GM19238 (cell line): ENCODE results near the gene PPP2R5E.
A peak's percentile ranks its signal among the peaks of the same experiment; 100 is the strongest.
"Not testable (repeated sequence)": the region's sequence is repeated elsewhere in the genome, so short reads cannot be mapped to it uniquely, and the experiment has no call there.

ENCODE experiments used
- DNase-seq: peaks from one replicate; pipeline ENCODE4 v3.0.0; 2011; ENCODE audit warnings: low spot score; ENCODE audit not compliant: insufficient read length

The PPP2R5E gene

DNA sequence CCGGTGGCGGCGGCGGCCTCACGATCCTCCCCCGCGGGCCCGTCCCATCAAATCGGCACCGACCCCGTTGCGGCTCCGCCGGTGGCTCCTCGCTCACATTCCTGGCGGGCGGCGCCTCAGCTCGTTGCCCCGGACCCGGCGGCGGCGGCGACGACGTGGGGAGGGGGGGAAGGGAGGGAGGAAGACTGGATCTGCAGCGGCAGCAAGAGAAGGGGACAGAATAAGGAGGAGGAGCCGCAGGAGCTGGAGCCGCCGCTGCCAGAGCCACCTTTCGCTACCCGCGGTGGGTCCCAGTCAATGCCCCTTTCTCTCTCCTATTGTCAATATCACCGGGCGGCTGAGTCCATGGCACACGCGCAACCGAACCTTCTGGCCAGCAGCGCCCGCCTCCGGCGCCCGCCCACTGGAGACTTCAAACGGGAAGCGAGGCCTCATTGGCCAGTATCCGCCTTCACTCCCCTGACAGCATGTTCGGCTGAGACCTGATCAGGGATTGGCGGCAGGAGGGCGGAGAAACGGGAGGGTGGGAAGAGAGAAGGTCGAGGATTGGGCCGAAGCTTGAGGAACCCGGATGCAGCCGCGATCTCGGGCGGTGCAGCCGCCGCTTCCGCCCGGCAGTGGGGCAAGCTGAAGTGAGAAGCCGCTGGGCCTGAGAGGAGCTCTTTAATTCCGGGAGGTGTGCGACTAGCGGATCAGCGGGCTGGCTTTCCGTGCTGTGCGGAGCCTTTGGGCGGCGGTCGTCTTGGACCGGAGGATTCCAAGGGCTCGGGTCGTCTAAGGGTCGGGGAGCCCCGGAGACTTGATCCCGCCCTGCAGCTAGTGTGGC lies at the start of gene PPP2R5E:
Gene PPP2R5E, minus strand, starts transcription at position 378 of the 826 bp plus-strand sequence. CDS start 3,692 bp downstream, outside the sequence.
- DNase-seq, result peak; percentile 87

DNA sequence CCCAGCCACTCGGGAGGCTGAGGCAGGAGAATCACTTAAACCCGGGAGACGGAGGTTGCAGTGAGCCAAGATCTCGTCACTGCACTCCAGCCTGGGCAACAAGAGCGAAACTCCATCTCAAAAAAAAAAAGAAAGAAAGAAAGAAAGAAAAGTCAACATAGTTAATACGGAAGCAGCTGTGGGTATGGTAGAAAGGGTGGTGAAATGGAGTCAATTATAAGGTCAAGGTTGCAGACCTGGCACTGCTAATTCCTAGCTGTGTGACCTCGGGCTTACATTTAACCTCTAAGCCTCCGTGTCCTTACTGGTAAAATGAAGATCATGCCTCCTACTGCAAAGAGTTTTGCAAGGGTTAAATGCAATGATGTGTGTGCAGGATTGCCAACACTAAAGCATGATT lies 39.9 kb upstream of the PPP2R5E start:
- not testable (repeated sequence) for DNase-seq

GRCh38 chr14:63581491-63581890 lies 38.3 kb upstream of the PPP2R5E start:
- DNase-seq, result no peak

- DNase-seq, result no peak
Measured at GRCh38 chr14:63578300-63578699, 35.1 kb upstream of the PPP2R5E start.

DNA sequence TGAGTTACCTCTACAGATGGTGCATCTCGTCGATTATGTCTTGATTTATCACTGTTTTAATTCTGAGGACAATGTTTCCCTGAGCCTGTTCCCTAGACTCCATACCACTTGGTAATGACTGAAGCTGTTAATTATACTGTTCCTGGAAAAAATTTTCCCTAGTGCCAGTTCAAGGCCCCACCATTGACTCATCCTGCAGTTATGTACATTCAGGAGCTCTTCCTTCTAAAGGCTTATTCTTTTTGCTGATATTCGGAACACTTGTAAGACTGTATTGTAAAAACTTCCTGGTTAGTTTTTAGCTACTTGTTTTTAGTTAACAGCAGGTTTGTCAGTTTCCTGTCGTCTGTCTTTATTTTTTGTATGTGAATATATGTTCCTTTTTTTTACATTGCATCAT lies 30.4 kb upstream of the PPP2R5E start:
- no peak for DNase-seq

GRCh38 chr14:63565448-63565847 lies 22.3 kb upstream of the PPP2R5E start:
- no peak for DNase-seq

GRCh38 chr14:63564318-63564717 lies 21.1 kb upstream of the PPP2R5E start:
- DNase-seq, result no peak

DNA sequence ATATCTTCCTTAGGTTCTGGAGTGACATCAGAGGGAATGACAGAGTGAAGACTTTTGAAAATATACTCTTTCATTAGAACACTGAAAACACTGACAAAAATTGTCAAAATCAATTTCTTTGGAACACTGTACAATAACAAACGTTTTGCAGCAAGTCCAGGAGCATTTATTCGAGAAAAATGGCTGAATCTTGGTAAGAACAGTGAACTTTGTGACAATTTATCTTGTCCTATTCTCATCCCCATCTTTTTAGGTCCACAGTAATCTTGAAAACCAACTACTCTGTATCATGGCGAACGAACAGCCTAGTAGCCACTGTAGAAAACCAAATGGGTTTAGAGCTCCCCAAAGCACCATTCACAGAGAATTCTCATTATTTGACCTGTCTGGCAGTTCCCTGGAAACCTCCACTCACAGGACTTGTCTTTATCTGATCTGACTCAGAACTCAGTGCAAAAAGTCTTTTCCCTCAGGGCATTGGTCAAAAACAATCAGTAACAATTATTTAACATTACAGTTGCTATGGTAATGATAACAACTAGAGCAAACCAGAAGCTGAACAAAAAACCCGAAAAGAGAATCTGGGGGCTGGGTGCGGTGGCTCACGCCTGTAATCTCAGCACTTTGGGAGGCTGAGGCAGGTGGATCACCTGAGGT lies 20.3 kb upstream of the PPP2R5E start:
- no peak for DNase-seq

GRCh38 chr14:63562405-63562804 lies 19.2 kb upstream of the PPP2R5E start:
- DNase-seq, result no peak

DNA sequence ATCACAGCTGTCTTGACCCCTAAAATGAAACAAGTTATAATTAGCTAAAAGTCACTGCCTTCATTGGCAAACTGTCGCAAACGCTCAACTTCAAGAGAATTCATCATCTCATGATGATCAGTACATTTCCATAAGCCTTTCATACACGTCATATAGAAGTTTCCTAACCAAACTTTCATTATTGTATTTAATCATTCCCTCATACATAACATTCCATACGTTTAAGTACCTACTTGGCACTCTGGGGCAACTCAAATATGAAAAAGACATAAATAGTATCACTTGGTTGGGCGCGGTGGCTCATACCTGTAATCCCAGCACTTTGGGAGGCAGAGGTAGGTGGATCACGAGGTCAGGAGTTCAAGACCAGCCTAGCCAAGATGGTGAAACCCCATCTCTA lies 12.4 kb upstream of the PPP2R5E start:
- DNase-seq, result no peak

DNA sequence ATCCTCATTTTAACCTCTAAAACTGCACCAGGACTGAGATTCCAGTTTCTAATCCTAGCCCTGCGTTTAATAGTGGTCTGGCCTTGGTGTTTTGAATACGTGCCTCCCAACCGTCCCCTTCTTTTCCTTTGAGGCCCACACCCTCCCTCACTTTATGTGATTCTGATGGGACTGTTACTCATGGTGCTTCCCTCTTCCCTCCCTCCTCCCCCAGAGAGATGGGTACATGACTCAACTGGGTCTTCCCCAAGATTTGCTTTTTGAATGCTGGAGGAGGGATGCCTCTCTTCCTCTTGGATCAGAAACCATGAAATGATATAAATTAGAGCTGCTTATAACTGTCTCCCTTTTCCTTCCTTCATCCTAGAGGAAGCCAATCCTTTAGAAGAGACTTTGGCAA lies 8.2 kb upstream of the PPP2R5E start:
- no peak for DNase-seq

GRCh38 chr14:63547798-63548335 lies 4.7 kb upstream of the PPP2R5E start:
- no peak for DNase-seq

DNA sequence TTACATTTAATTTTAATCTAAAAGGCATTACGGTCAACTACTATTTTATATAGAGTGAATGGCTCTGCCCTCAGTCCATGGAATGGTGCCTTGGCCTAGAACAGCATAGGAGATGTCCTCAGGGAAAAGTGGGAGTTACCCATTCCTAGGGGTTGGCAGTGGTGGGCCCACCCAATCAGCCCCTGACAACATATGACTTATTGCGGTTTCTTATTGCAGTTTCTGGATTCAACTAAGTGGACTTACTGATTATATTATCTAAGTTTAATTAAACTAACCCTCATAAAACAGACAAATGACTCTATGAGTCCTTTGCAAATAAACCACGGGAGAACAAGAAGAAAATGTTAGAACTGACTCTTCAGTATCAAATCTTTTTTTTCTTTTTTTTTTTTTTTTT lies 2.3 kb upstream of the PPP2R5E start:
- no peak for DNase-seq

DNA sequence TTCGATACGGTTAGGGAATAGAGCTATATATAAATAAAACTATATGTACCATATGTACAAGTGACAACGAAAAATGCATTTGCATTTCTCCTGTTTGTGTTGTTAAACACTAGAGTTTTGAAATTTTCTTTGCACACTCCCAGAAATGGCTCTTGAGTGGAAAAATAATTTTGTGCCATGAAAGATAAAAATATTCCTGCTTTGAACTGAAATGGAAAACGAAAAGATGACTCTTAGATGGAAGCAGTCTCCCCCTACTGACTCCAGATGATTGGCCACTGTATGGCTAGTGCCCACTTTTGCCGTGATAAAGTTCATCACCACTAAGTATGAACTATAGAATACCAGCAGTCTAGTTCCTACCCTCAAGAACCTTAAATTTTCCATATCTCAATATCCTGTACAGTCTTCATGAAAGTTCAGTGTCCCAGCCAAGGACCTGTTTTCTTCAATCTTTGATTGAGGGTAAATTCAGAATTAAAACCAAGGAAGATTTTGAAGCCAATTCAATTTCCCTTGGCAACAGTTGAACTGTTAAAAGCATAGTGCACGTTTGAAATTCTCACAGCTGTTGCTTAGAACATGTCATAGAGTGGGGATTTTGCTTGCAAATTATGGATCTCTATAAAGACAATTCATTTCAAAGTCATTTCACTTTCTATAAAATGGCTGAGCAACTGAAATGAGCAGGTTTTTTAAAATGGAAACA lies 1.6 kb upstream of the PPP2R5E start:
- DNase-seq, result no peak

- DNase-seq, result no peak
Measured at GRCh38 chr14:63543826-63544406, 739 bp upstream of the PPP2R5E start.

DNA sequence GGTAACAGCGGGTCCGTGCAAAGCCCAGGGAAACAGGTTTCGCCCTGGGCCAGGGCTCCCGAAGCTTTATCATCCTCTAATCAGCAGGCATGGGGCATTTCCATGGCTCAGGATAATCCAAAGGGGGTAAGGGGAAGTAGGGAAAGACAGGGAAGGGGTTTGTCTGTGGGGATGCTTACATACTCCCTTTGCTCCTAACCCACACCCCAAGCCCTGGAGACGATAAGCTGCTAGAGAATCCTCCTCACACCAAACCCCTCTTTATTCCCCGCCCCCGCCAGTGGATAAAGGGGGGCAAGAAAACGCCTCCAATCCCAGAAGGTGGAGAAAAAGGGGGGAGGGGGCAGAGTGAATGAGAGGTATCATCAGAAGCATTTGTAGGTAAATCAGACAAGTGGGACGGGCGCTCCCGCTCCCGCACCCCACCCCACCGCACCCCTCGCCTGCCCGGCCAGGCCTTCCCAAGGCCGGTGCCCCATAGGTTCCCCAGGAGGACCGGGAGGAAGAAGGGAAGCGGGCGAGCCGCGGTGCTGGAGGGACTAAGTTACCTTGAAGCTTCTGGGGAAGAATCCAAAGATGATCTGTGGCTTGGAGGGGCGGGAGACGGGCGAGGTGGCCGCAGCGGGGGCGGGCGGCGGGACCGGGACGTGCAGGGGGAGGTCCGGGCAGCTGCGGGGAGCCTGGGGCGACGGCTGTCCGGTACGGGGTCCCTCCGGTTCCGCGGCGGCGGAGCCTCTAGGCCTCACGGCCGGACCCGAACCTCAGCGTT lies 762 bp downstream of the PPP2R5E start:
- DNase-seq, result no peak

DNA sequence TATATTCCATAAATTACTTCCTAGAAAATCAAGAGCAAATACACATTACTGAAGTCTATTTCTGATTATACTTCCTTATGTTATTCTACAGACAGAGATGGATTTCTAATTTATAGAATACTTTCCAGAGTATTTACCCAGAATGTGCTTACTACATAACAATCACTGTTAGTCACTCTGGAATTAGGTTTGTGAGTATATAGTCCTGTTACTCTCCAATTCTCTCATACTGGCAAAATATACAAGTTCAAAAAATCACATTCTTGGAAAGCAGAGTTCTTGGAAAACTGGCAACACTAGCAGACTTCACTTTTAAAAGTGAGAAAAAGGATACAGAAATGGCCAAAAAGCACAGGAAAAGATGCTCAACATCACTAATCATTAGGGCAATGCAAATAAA lies 7.3 kb downstream of the PPP2R5E start:
- DNase-seq, result no peak

DNA sequence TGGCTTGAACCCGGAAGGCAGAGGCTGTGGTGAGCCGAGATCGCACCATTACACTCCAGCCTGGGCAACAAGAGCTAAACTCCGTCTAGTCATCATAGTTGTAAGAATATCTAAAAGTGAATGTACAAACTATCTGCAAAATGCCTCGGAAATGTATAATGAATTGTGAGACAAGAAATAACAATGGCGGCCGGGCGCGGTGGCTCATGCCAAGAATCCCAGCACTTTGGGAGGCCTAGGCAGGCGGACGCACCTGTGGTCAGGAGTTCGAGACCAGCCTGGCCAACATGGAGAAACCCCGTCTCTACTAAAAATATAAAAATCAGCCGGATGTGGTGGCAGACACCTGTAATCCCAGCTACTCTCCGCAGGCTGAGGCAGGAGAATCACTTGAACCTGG lies 9.7 kb downstream of the PPP2R5E start:
- DNase-seq, result no peak

- DNase-seq, result no peak
Measured at GRCh38 chr14:63524537-63525155, 18.5 kb downstream of the PPP2R5E start.

DNA sequence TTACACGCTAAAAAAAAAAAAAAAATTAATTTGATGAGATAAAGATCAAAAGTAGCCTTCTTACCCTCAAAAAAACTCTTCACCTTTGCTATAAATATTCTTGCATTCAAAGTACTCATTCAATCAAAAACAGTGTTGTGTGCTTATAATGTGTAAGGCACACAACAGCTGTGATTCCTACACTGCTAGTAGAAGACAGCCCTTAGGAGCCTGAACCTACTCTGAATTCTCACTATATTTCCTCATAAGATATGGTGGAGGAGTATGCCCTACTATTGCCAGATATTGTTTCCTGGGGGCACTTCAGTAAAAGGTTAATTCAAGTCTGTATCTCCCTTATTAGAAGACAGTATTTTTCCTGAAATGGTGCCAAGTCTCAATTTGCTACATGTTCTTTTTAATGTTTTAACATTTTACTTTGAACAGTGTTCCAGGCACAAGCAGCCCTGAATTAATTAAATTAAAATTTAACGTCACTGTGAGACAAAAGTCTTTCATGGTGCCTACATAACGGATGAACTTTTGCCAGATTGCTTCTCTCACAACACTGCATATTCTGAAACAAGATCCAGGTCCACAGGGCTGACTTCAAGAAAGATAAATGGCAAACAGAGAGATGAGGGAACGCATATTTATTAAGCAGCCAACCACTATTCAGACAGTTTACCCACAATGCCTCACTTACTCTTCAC lies 19.3 kb downstream of the PPP2R5E start:
- DNase-seq, result no peak
